Adipose tissue (tissue), 3 donors: ENCODE measurements around the gene TMEM221. TPM values are rescaled to one million over a fixed set of nuclear protein-coding genes. Genes with fewer than 3 reads are reported as not detected.

Experiments used
- H3K27ac ChIP-seq: one replicate; pipeline ENCODE4 v1.5.1; 2013; ENCODE audit warnings: low read depth, low read length
- WGBS, 3 donors: extraction: QIAGEN DNeasy Blood & Tissue Kit; methylation state at CpG; one replicate each; pipeline ENCODE4 v1.1.7; 2013; 5-methylcytosine and 5-hydroxymethylcytosine counted together
- polyA plus RNA-seq, 3 donors: library from polyadenylated mRNA; stranded (reverse); fragments of 200-250 nt; gene quantifications; one replicate each; pipeline ENCODE4 v1.2.3, GENCODE V29; 2013
- donor health status: healthy with polysubstance abuse.
- donor health status: Bipolar disorder and iron deficiency.
- donor health status: healthy.

The TMEM221 gene
- polyA plus RNA-seq, 3 donors, result 0.06 to 0.59 (median 0.34) TPM

DNA sequence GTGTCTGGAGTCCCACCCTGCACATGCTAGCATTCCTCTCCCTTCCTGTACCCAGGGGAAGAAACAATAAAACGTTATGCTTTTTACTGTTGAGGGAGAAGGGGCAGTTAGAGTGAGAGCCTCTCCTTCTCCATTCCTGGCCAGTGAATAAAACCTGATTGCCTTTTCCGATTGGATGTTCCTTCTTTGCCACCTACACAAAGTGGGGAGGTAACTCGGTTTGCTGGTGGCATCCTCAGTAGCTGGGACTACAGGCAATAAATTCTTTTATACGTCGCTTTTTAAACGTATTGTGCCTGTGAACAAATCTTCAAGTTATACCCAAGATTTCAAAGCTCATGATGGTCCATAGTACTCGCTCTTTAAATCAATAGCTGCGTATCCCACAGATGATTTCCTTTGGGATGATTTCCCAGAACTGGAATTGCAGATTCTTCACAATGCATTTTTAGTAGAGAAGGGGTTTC is 29.3 kb downstream of the TMEM221 start:
- no peak overlapping the region for H3K27ac ChIP-seq
- 15 to 23% (median 22%) methylated on average over 8 of the region's 8 CpGs for WGBS, 3 donors

DNA sequence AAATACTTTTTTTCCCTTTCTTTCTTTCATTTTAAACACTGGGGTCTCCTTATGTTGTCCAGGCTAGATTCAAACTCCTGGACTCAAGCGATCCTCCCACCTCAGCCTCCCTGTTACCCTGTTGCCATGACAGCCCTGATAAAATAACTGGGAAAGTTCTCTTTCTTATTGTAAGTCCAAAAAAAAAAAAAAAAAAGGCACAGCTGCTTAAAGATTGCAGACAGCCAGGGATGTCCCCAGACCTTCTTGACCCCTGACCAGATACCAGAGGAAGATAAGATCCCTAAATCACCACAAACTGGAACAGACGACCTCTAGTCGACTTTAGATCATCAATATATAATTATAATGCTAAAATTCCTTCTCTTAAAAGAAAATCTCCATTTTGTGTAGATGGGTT is 29.8 kb downstream of the TMEM221 start:
- no peak overlapping the region for H3K27ac ChIP-seq
- WGBS, 3 donors, result 43 to 71% (median 67%) methylated on average over 3 of the region's 3 CpGs

GRCh38 chr19:17415121-17415520 is 33.3 kb downstream of the TMEM221 start:
- H3K27ac ChIP-seq, result no peak overlapping the region
- 49 to 85% (median 75%) methylated on average over 6 of the region's 6 CpGs for WGBS, 3 donors

DNA sequence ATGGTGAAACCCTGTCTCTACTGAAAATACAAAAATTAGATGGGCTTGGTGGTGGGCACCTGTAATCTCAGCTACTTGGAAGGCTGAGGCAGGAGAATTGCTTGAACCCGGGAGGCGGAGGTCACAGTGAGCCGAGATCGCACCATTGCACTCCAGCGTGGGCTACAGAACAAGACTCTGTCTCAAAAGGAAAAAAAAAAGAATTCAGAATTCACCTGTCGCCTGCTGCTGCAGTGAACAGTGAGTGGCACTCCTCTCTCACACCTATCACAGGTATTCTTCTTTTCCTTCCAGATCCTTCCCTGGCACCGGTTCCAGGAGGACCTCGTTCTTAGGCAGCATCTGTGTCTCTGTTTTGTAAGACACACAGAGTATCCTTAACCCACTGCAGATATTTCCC is 34.4 kb downstream of the TMEM221 start:
- 83 to 92% (median 92%) methylated on average over 8 of the region's 8 CpGs for WGBS, 3 donors

GRCh38 chr19:17411801-17412200 is 36.7 kb downstream of the TMEM221 start:
- 75 to 87% (median 84%) methylated on average over 11 of the region's 11 CpGs for WGBS, 3 donors
- H3K27ac ChIP-seq, result no peak overlapping the region

More for the DNA sequence above, 34.4 kb downstream of the TMEM221 start:
- no peak overlapping the region for H3K27ac ChIP-seq

DNA sequence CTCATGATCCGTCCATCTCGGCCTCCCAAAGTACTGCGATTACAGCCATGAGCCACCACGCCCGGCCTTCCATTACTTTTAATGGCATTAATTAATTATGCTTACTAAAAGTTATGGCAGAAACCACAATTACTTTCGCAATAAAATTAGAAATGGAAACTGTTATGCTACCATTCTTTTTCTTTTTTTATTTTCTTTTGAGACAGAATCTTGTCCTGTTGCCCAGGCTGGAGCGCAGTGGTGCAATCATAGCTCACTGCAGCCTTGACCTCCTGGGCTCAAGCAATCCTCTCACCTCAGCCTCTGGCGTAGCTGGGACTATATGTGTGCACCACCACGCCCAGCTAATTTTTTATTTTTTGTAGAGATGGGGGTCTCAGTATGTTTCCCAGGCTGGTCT is 38.5 kb downstream of the TMEM221 start:
- no peak overlapping the region for H3K27ac ChIP-seq
- 76 to 84% (median 78%) methylated on average over 9 of the region's 9 CpGs for WGBS, 3 donors

DNA sequence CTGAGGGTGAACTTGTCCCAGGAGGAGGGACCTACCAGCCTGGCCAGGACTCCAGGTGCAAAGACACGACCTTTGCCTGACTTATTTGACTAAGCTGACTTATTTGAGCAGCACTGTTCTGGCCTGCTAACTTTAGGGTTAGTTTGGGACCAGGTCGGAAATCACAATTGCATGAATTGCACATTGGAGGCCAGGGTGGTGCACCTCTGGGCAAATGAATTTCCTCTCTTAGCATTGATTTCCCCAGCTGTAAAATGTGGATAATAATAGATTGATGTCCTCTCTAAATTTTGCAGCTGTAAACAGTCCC is 41.6 kb downstream of the TMEM221 start:
- H3K27ac ChIP-seq, result no peak overlapping the region
- WGBS, 3 donors, result 16 to 32% (median 18%) methylated on average over 2 of the region's 2 CpGs

DNA sequence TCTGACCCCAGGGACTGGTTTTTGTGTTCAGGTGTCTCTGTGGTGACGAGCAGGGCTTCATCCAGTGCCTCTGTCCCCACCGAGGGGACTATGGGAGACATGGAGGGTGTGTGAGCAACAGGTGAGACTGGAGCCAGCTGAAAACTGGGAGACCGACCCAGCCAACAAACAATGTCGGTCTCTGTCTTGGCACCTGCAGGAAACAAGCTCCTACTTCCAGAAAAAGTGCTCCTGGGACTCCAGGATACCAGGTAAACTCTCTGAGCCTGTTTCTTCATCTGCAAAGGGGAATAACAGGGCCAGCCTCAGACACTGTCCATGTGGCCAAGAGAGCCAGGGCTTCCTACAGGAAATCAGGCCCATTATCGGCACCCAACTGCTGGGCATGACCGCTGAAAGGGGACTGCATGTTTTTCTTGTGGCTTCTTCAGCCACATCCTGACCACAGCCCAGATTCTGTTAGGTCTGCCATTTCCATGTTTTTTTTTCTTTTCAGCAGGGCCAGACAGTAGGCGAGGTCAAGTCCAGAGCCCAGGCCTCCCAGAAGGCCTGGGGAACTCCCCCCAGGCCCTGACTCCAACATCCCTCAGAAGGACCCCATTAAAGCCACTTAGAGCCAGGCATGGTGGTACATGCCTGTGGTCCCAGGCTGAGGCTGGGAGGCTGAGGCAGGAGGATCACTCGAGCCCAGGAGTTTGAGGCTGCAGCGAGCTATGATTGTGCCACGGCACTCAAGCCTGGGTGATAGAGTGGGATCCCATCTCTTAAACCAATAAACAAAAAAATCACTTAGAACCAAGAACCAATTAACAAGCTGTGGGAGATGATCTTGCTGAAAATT is 42.2 kb downstream of the TMEM221 start:
- WGBS, 3 donors, result 42 to 76% (median 46%) methylated on average over 10 of the region's 10 CpGs
- H3K27ac ChIP-seq, result no peak overlapping the region

GRCh38 chr19:17405250-17406045 is 43.0 kb downstream of the TMEM221 start, which contains the start of gene BST2:
Gene BST2 (minus strand): TSS chr19:17405630. CDS start chr19:17405575, 55 bp downstream.
- no peak within 1 kb of the TSS for H3K27ac ChIP-seq
- 17 to 59% (median 25%) methylated on average over 18 of the region's 18 CpGs for WGBS, 3 donors

DNA sequence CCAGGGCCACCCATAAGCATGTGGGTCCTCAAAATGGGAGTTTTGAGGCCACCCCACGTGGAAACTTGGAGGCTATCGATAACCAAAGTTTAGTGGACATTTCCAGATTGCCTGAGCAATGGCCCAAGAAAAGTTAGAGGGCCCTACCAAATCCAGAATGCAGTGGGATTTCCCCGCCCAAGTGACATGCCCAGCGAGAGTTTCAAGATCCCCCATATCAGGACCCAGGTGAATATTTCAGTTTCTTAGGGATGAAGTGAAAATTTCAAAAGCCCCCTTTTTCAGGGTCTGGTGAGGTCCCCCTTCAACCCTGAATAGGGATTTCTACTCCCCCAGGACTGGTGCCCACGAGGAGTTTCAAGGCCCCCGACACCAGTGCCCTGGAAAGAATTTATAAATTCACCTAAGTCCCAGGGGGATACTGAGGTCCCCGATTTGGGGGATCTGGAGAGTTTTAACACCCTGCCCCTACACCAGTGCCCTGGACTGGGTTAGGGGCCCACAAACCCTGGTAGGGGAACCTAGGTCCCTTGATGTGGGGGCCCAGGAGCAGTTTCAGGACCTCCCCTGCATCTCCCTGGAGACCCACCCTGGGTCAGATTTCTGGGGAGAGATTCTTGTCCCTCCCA is 43.7 kb downstream of the TMEM221 start:
- H3K27ac ChIP-seq, result no peak overlapping the region
- 39 to 79% (median 40%) methylated on average over 7 of the region's 7 CpGs for WGBS, 3 donors

DNA sequence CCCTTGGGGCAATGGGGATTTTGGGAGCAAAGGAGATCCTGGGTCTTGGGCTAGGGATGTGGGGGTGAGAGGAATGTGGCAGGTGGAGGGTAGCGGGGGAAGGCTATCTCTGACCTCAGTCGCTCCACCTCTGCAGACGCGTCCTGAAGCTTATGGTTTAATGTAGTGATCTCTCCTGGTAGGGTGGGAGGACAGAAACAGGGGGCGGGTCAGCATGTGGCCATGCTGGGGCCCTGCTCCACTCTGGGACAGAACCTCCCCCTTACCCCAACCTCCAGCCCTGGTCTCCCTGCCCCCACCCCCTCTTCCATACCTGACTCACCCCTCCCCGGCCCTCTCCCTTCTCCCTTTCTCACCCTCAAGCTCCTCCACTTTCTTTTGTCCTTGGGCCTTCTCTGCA is 44.5 kb downstream of the TMEM221 start:
- 44 to 87% (median 51%) methylated on average over 4 to 6 of the region's 6 CpGs for WGBS, 3 donors
- no peak overlapping the region for H3K27ac ChIP-seq

DNA sequence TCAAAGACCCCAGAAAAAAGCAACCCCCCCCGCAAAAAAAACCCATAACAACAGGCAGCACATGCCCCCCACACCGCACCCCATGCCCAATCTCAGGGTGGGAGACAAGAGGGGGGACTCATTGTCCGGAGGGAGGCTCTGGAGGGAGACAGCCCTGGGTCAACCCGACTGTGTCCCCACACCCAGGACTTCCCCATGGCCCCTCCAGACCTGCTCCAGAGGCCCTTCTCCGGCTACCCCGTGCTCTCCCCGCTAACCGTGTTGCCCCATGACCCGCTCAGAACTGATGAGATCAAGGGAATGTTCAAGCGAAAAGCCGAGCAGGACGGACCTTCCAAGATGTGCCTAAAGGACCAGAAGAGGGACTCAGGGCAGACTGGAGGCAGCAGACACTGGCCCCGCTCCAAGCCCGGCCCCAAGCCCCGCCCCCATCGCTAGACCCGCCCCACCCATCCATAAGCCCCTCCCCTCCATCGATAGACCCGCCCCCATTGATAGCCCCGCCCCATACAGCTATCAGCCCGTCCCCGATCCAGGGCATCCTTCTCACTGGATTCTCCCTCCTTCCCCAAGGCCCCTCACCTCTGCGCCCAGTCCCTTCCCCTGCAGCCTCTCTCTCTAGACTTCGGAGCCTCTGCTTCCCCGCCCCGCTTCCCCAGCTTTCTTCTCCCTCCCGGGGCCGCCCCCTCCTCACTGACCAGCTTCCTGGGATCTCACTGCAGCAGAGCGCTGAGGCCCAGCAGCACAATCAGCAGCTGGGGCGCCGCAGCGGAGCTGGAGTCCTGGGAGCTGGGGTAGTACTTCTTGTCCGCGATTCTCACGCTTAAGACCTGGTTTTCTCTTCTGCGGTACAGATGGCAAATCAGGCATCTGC is 45.2 kb downstream of the TMEM221 start:
- no peak overlapping the region for H3K27ac ChIP-seq

DNA sequence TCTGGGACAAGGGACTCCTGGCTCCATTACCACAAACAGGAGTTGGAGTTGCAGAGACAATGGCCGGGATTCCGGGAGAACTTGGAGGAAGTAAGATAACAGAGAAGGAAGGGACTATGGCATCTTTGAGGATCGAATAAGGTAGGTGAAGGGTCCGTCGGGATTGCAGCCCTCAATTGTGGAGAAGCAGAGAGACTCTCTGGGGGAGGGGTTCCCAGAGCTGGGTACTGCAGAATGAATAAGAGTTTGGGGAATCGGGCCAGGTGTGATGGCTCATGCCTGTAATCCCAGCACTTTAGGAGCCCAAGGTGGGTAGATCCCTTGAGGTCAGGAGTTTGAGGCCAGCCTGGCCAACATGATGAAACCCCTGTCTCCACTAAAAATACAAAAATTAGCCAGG is 46.8 kb downstream of the TMEM221 start:
- 73 to 83% (median 75%) methylated on average over 6 of the region's 6 CpGs for WGBS, 3 donors
- no peak overlapping the region for H3K27ac ChIP-seq

More for the DNA sequence above, 45.2 kb downstream of the TMEM221 start:
- WGBS, 3 donors, result 46 to 54% (median 48%) methylated on average over 25 to 35 of the region's 36 CpGs

DNA sequence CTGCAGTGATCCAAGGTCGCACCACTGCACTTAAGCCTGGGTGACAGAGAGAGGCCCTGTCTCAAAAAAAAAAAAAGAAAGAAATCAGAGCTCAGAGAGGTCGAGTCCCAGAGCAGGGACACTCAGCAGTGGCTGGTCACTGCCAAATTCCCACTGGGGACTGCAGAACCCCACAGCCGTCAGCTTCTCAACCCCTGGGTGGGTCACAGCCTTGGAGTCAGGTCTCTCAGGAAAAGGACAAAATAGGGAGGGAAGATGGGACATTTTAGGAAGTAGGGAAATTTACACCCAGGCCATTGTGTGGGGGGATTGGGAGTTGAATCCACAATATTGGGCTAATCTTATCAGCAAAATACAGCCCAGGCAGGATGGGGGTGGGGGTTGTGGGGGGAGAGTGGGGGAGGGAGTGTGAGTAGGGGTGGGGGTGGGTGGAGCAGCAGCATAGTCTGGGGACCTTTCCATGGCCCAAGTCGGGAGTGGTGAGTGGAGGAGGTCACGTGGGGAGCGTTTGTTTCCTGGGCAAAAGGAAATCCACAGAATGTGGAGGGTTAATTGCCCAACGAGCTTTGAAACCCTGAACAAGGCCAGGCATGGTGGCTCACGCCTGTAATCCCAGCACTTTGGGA is 49.5 kb downstream of the TMEM221 start:
- H3K27ac ChIP-seq, result no peak overlapping the region
- WGBS, 3 donors, result 44 to 59% (median 49%) methylated on average over 8 of the region's 8 CpGs

- H3K27ac ChIP-seq, result no peak overlapping the region
- WGBS, 3 donors, result 16 to 22% (median 17%) methylated on average over 18 to 19 of the region's 19 CpGs
Observed at GRCh38 chr19:17394891-17395415, 53.5 kb downstream of the TMEM221 start.

DNA sequence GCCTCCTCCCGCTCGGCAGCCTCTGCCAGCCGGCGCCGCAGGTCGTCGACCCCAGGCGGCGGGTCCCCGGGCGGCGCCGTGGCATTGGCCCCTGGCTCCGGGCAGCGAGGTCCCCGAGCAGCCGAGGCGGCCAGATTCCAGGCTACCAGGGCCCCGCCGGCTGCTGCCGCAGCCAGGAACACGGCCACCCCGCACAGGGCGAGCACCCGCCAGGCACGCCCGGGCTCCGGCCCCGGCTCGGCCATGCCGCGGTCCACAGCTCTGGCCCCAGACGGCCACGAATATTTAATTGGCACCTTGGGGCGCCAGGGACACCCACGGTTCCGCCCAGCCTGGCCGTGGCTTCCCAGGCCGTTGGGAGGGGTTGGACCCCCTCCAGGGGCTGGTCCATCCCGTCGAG is 54.6 kb downstream of the TMEM221 start, which contains the start of gene CCDC194:
Gene CCDC194 (minus strand): TSS at position 283 of the 400 bp plus-strand sequence. CDS start 38 bp downstream, at position 245.
- 27 to 48% (median 29%) methylated on average over 32 to 41 of the region's 41 CpGs for WGBS, 3 donors

DNA sequence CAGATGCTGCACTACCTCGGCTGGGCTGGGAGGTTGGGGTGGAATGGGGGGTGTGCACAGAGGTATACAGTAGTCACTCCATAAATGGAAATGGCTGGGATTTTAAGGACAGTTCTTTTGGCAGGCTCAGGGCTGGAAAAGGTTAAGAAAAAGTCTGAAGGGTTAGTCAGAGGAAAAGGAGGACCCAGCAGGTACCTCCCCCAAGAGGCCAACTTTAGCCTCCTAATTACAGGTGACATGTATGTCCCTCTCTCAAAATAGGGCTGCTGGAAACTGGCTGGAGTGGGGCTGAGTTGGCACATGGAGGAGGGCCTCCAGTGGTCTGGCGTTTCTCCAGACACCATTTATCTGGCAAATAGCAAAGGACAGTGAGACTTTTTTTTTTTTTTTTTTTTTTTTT is 55.5 kb downstream of the TMEM221 start:
- no peak overlapping the region for H3K27ac ChIP-seq
- WGBS, 3 donors, result 30 to 45% (median 35%) methylated on average over 2 of the region's 2 CpGs

More for the DNA sequence above, 54.6 kb downstream of the TMEM221 start, which contains the start of gene CCDC194:
- H3K27ac ChIP-seq, result no peak within 1 kb of the TSS
